Uterus (tissue), 4 donors: ENCODE results near the gene PNMA8B. TPM values are rescaled to one million over a fixed set of nuclear protein-coding genes. Genes with fewer than 3 reads are reported as not detected.

ENCODE experiments used
- DNase-seq, 2 donors: peaks; one replicate each; pipeline ENCODE4 v3.0.0-alpha.2; 2019 to 2020
- H3K27ac ChIP-seq, 2 donors: fragments of 200-600 bp; sonication (generic); 1 replicate in 1 of 2; 2 replicates in 1 of 2; pipeline ENCODE4 v1.5.1; 2016 to 2018
- H3K27me3 ChIP-seq, 2 donors: fragments of 200-600 bp; sonication (generic); one replicate each; pipeline ENCODE4 v1.5.1; 2018 to 2019; ENCODE audit warnings: control low read depth in 1 of 2
- H3K36me3 ChIP-seq, 2 donors: fragments of 200-600 bp; sonication (generic); one replicate each; pipeline ENCODE4 v1.5.1; 2019; ENCODE audit warnings: control low read depth in 1 of 2
- H3K4me1 ChIP-seq, 2 donors: fragments of 200-600 bp; sonication (generic); one replicate each; pipeline ENCODE4 v1.5.1; 2018 to 2019; ENCODE audit warnings: control low read depth in 1 of 2
- H3K4me3 ChIP-seq, 2 donors: fragments of 200-600 bp; sonication (generic); 1 replicate in 1 of 2; 2 replicates in 1 of 2; pipeline ENCODE4 v1.5.1; 2018 to 2019; ENCODE audit warnings: mild to moderate bottlenecking in 1 of 2
- H3K9me3 ChIP-seq, 2 donors: fragments of 200-600 bp; sonication (generic); one replicate each; pipeline ENCODE4 v1.5.1; 2019; ENCODE audit warnings: control low read depth in 1 of 2
- POLR2A ChIP-seq, 2 donors: fragments of 450-650 bp; IDR thresholded peaks; one replicate each; pipeline ENCODE4 v1.6.1; 2016; ENCODE audit warnings: antibody characterized with exemption in 2 of 2, mild to moderate bottlenecking in 1 of 2, moderate library complexity in 1 of 2
- intact Hi-C: fragments of 100-400 bp; cut with DNase I; formaldehyde crosslinking; loops from one replicate; pipeline ENCODE4 v1.15.1; 2023; ENCODE audit warnings: low total_unique reads
- total RNA-seq, 4 donors: library from RNA; depleted of rRNA in 3 of 4; stranded (reverse); fragments of >200 nt in 3 of 4; gene quantifications; one replicate each; pipeline versions ENCODE4 v1.1.0 to v1.2.4, GENCODE V29; 2014 to 2023
- TF ChIP-seq, protein P1 (sequence below), 4 experiments: fragments of 200-600 bp in 2 of 4; fragments of 450-650 bp in 2 of 4; sonication (generic) in 2 of 4; IDR thresholded peaks; one replicate each; pipeline ENCODE4 v1.5.1; 2016 to 2019; ENCODE audit warnings: antibody characterized with exemption in 4 of 4, mild to moderate bottlenecking in 2 of 4, moderate library complexity in 1 of 4
- donor health status: DM: yes; HTN: yes; CAD: no.

Gene PNMA8B
- total RNA-seq, 4 donors from 2014 or later: 2.2 to 7.9 (median 3.1) TPM; not detected in 1

DNA sequence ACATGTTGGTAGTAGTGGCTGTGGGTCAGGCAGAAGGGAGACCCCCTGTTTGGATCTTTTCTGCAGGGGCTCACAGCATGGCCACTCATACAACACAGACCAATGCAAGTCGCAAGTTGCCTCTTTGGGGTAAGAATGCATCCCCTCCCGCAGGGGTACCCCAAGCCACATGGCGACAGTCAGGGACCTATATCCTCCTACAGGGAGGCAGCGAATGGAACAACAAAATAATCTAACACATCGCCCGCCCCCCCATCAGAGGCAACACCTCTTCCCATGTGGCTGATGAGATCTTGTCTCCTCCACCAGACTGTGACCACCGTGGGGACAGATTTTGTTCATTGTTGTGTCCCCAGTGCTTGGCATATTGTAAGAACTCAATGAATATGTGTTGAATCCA is 40.7 kb upstream of the PNMA8B start:
- Histone ChIP-seq H3K27ac (no peak overlapping the region), H3K4me3 (no peak overlapping the region), H3K4me1 (no peaks in the 10 kb centered on the region), H3K9me3 (no peaks in the 10 kb centered on the region), H3K27me3 (no peaks in the 10 kb centered on the region), H3K36me3 (no peaks in the 10 kb centered on the region)
- TF ChIP-seq POLR2A (IDR thresholded peaks at IDR 0.05): no peak
- TF ChIP-seq, protein P1, sequence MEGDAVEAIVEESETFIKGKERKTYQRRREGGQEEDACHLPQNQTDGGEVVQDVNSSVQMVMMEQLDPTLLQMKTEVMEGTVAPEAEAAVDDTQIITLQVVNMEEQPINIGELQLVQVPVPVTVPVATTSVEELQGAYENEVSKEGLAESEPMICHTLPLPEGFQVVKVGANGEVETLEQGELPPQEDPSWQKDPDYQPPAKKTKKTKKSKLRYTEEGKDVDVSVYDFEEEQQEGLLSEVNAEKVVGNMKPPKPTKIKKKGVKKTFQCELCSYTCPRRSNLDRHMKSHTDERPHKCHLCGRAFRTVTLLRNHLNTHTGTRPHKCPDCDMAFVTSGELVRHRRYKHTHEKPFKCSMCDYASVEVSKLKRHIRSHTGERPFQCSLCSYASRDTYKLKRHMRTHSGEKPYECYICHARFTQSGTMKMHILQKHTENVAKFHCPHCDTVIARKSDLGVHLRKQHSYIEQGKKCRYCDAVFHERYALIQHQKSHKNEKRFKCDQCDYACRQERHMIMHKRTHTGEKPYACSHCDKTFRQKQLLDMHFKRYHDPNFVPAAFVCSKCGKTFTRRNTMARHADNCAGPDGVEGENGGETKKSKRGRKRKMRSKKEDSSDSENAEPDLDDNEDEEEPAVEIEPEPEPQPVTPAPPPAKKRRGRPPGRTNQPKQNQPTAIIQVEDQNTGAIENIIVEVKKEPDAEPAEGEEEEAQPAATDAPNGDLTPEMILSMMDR (IDR thresholded peaks at IDR 0.05): no peak
- intact Hi-C loops: no loop called here
- no peak for DNase-seq

DNA sequence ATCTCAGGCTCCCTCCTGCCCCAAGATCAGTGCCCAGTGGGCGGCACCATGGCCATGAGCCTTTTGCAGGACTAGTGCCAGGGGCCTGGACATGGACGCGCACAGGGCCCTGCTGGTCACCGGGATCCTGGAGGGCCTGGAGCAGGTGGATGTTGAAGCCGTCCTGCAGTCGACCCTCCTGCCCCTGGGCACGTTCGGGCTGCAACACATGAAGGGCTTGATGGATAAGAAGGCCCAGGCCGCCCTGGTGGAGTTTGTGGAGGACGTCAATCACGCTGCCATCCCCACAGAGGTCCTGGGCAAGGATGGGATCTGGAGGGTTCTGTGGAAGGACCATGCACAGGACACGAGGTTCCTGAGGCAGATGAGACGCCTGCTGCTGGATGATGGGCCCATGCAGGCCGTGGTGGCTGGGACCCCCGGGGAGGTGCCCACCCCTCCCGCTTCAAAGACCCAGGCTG is 38.0 kb upstream of the PNMA8B start:
- intact Hi-C loops: no loop called here

DNA sequence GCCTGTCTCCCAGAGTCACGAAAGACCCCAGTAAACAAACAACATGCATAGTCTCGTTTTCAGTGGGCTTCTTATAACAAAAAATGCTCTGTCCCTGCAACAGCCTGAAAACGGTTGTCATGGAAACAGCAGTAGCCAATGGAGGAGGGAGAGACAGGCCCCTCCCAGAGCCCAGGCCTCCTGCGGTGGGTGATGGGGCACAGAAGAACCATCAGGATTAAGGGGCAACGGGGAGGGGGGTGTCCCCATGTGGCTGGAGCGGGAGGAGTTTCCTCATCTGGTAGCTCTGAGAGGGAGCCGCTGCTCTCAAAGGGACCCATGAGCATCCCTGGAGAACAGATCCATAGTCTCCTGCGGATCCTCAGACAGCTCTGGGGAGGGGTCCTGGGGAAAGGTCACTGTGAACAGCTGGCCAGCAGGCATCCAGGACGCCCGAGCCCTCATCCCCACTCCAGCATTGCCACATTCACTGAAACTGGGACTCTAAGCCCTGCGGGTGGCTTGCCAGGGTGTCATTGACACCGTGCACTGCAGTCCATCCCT is 37.5 kb upstream of the PNMA8B start:
- TF ChIP-seq, protein P1 (IDR thresholded peaks at IDR 0.05): no peak
- no peak for TF ChIP-seq POLR2A (IDR thresholded peaks at IDR 0.05)
- no peak for DNase-seq
- H3K9me3 ChIP-seq: no peaks in the 10 kb centered on the region
- no peaks in the 10 kb centered on the region for H3K4me1 ChIP-seq
- H3K36me3 ChIP-seq: no peaks in the 10 kb centered on the region
- no peak overlapping the region for H3K4me3 ChIP-seq
- no peaks in the 10 kb centered on the region for H3K27me3 ChIP-seq
- no peak overlapping the region for H3K27ac ChIP-seq
- intact Hi-C loops: no loop called here

More for the DNA sequence above, 38.0 kb upstream of the PNMA8B start:
- no peak overlapping the region for H3K4me3 ChIP-seq
- no peak for DNase-seq
- no peaks in the 10 kb centered on the region for H3K4me1 ChIP-seq
- no peaks in the 10 kb centered on the region for H3K9me3 ChIP-seq
- H3K36me3 ChIP-seq: no peaks in the 10 kb centered on the region
- H3K27ac ChIP-seq: no peak overlapping the region
- H3K27me3 ChIP-seq: no peaks in the 10 kb centered on the region
- TF ChIP-seq, protein P1 (IDR thresholded peaks at IDR 0.05): no peak
- no peak for TF ChIP-seq POLR2A (IDR thresholded peaks at IDR 0.05)

DNA sequence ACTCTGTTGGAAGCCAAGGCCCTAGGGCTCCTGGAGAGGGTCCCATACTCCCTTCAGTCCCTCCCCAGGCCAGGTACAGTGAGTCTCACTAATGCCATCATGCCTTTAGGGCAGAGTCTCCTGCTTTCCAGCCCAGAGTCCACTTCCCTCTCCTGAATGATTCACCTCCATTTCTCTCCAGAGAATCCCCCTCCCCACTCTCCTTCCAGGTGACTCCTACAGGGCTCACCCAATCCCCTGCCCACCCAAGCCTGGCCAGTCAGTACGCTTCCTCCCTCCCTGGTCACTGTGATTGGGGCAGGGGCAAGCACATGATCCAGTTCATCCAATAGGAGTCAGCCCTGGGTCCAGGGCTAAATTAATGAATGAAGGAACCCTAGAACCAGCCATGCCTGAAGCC is 35.0 kb upstream of the PNMA8B start:
- intact Hi-C loops: no loop called here
- Histone ChIP-seq H3K4me1 (no peaks in the 10 kb centered on the region), H3K4me3 (no peak overlapping the region), H3K27me3 (no peaks in the 10 kb centered on the region), H3K36me3 (no peaks in the 10 kb centered on the region), H3K27ac (no peak overlapping the region), H3K9me3 (no peaks in the 10 kb centered on the region)
- DNase-seq: no peak
- TF ChIP-seq, protein P1 (IDR thresholded peaks at IDR 0.05): no peak
- no peak for TF ChIP-seq POLR2A (IDR thresholded peaks at IDR 0.05)

DNA sequence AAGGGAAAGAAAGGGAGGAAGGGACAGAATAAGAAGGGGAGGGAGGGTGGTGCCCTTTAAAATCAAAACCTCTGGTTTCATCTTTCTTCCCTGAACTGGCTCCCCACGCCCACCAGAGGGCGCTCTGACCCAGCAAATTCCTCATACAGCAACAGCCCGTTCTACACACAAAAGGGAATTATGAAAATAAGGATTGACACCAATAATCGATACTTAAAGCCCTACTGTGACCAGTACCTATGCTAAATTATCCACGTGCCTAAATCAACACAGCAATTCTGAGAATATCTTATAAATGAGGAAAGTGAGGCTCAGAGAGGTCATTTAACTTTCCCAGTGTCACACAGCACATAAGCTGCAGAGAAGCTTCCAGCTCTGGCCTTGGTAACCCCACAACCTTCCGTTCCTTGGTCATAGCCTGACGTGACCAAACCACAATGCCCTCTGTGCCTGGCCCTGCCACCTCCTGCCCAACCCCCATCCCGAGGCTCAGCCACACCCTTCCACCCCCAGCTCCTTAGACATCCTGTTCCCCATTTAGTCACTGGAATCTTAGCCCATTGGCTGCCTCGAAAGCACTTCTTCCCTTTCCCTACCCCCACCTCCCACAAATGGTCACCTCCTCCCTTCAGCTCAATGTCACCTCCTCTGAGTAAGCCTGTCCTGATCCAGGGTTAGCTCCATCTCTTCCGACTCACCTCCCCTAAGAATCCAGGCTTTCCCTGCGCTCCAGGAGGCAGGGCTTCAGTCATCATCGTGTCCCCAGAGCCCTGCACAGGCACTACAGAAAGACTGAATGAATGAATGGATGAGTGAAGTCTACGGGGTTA is 34.2 kb upstream of the PNMA8B start:
- no peaks in the 10 kb centered on the region for H3K27me3 ChIP-seq
- peak; percentile 36 to 60 for DNase-seq
- intact Hi-C loops: no loop called here
- no peaks in the 10 kb centered on the region for H3K4me1 ChIP-seq
- no peak for TF ChIP-seq POLR2A (IDR thresholded peaks at IDR 0.05)
- TF ChIP-seq, protein P1 (IDR thresholded peaks at IDR 0.05): peak; percentile 79 to 85 (median 82)
- H3K9me3 ChIP-seq: no peaks in the 10 kb centered on the region
- H3K4me3 ChIP-seq: no peak overlapping the region
- no peaks in the 10 kb centered on the region for H3K36me3 ChIP-seq
- no peak overlapping the region for H3K27ac ChIP-seq
